Mesenchymal stem cell (in vitro differentiated cells and primary cell): ENCODE results near the gene FAM187B.
A peak's percentile ranks its signal among the peaks of the same experiment; 100 is the strongest.
"Not testable (repeated sequence)": the region's sequence is repeated elsewhere in the genome, so short reads cannot be mapped to it uniquely, and the experiment has no call there.

Source experiments
- DNase-seq: peaks from one replicate; pipeline ENCODE4 v3.0.0-alpha.2; 2013
- H2AFZ ChIP-seq: one replicate; pipeline ENCODE4 v1.6.1; 2013; ENCODE audit warnings: low read depth, mild to moderate bottlenecking, control low read depth, inconsistent platforms, low read length, moderate library complexity
- H2AK5ac ChIP-seq: 2 replicates; pipeline ENCODE4 v1.6.1; 2013; ENCODE audit warnings: low read length, moderate library complexity, mild to moderate bottlenecking, inconsistent platforms; ENCODE audit not compliant: severe bottlenecking
- H2BK120ac ChIP-seq: one replicate; pipeline ENCODE4 v1.6.1; 2013; ENCODE audit warnings: low read depth, mild to moderate bottlenecking, inconsistent platforms, low read length, moderate library complexity
- H2BK12ac ChIP-seq, 2 experiments: one replicate each; pipeline ENCODE4 v1.6.1; 2013; ENCODE audit warnings: inconsistent platforms in 2 of 2, low read length in 2 of 2, mild to moderate bottlenecking in 2 of 2, moderate library complexity in 2 of 2, control low read depth in 1 of 2
- H2BK15ac ChIP-seq: one replicate; pipeline ENCODE4 v1.6.1; 2013; ENCODE audit warnings: mild to moderate bottlenecking, low read depth, inconsistent platforms; ENCODE audit not compliant: poor library complexity, severe bottlenecking
- H2BK5ac ChIP-seq: 2 replicates; pipeline ENCODE4 v1.6.1; 2013; ENCODE audit warnings: low read depth, mild to moderate bottlenecking, low read length, control low read depth, inconsistent platforms; ENCODE audit not compliant: poor library complexity, severe bottlenecking
- H3K14ac ChIP-seq, 2 experiments: one replicate each; pipeline ENCODE4 v1.6.1; 2013; ENCODE audit warnings: inconsistent platforms in 2 of 2, low read length in 2 of 2, control low read depth in 1 of 2, mild to moderate bottlenecking in 1 of 2, moderate library complexity in 1 of 2
- H3K18ac ChIP-seq, 2 experiments: one replicate each; pipeline ENCODE4 v1.6.1; 2013; ENCODE audit warnings: inconsistent platforms in 2 of 2, low read length in 2 of 2, control low read depth in 1 of 2, low read depth in 1 of 2, mild to moderate bottlenecking in 1 of 2
- H3K23ac ChIP-seq, 2 experiments: one replicate each; pipeline ENCODE4 v1.6.1; 2013; ENCODE audit warnings: inconsistent platforms in 2 of 2, low read length in 2 of 2, mild to moderate bottlenecking in 2 of 2, moderate library complexity in 2 of 2, control low read depth in 1 of 2
- H3K27ac ChIP-seq: 2 replicates; pipeline ENCODE4 v1.5.1; 2013; ENCODE audit warnings: mild to moderate bottlenecking, moderate library complexity, low read length, control low read depth, inconsistent platforms; ENCODE audit not compliant: poor library complexity, severe bottlenecking
- H3K27me3 ChIP-seq, 2 experiments: 2 replicates each; pipeline versions ENCODE4 v1.6.1 to v1.7.0; 2013; ENCODE audit warnings: low read length in 2 of 2, mild to moderate bottlenecking in 2 of 2, moderate library complexity in 2 of 2, control low read depth in 1 of 2, inconsistent platforms in 1 of 2; ENCODE audit not compliant: control insufficient read depth in 1 of 2, insufficient read depth in 1 of 2
- H3K36me3 ChIP-seq, 2 experiments: 2 replicates each; pipeline versions ENCODE4 v1.6.1 to v1.7.0; 2013; ENCODE audit warnings: low read length in 2 of 2, control low read depth in 1 of 2, inconsistent platforms in 1 of 2, low read depth in 1 of 2, mild to moderate bottlenecking in 1 of 2; ENCODE audit not compliant: insufficient read depth in 2 of 2, control insufficient read depth in 1 of 2
- H3K4ac ChIP-seq, 2 experiments: one replicate each; pipeline ENCODE4 v1.6.1; 2013; ENCODE audit warnings: inconsistent platforms in 2 of 2, low read length in 2 of 2, mild to moderate bottlenecking in 2 of 2, moderate library complexity in 2 of 2, control low read depth in 1 of 2, low read depth in 1 of 2
- H3K4me1 ChIP-seq: 2 replicates; pipeline ENCODE4 v1.6.1; 2013; ENCODE audit warnings: low read depth, low read length, control low read depth; ENCODE audit not compliant: control insufficient read depth, insufficient read depth
- H3K4me2 ChIP-seq: 2 replicates; pipeline ENCODE4 v1.6.1; 2013; ENCODE audit warnings: low read length, mild to moderate bottlenecking, inconsistent platforms; ENCODE audit not compliant: poor library complexity, severe bottlenecking
- H3K4me3 ChIP-seq, 2 experiments: 2 replicates each; pipeline versions ENCODE4 v1.5.1 to v1.7.0; 2013; ENCODE audit warnings: low read length in 2 of 2, mild to moderate bottlenecking in 2 of 2, control low read depth in 1 of 2, low read depth in 1 of 2; ENCODE audit not compliant: insufficient read depth in 1 of 2
- H3K79me1 ChIP-seq: replicated peaks from 2 replicates; pipeline ENCODE4 v1.6.1; 2013; ENCODE audit warnings: mild to moderate bottlenecking, control low read depth, low read length, inconsistent platforms; ENCODE audit not compliant: poor library complexity, severe bottlenecking
- H3K9ac ChIP-seq: 2 replicates; pipeline ENCODE4 v1.7.0; 2013; ENCODE audit warnings: mild to moderate bottlenecking, low read length, moderate library complexity
- H3K9me3 ChIP-seq: 2 replicates; pipeline ENCODE4 v1.7.0; 2013; ENCODE audit warnings: mild to moderate bottlenecking, low read length; ENCODE audit not compliant: control insufficient read depth
- H4K8ac ChIP-seq: one replicate; pipeline ENCODE4 v1.6.1; 2013; ENCODE audit warnings: inconsistent platforms, mild to moderate bottlenecking, low read length, moderate library complexity
- H4K91ac ChIP-seq: one replicate; pipeline ENCODE4 v1.6.1; 2013; ENCODE audit warnings: mild to moderate bottlenecking, low read length, inconsistent platforms
- WGBS: methylation state at CpG from one replicate; pipeline ENCODE4 v1.1.7; 2013; ENCODE audit warnings: mixed read lengths; 5-methylcytosine and 5-hydroxymethylcytosine counted together

Gene FAM187B

GRCh38 chr19:35202722-35203688 lies 25.5 kb downstream of the FAM187B start:
- Histone ChIP-seq H2BK15ac (no peak overlapping the region), H3K27ac (no peak overlapping the region)
- WGBS: 55% methylated on average over 4 of the region's 4 CpGs

GRCh38 chr19:35199481-35199880 lies 29.1 kb downstream of the FAM187B start:
- 53% methylated on average over 2 of the region's 2 CpGs for WGBS
- no peak overlapping the region for H2AFZ ChIP-seq

More at GRCh38 chr19:35202722-35203688, 25.5 kb downstream of the FAM187B start:
- Histone ChIP-seq H3K79me1 (no peaks in the 10 kb centered on the region), H3K4me3 (no peak overlapping the region), H3K27me3 (peaks cover 27 to 29% of the 10 kb centered on the region in 2 experiments), H2BK12ac (no peak overlapping the region), H3K4ac (no peak overlapping the region), H4K8ac (no peak overlapping the region), H3K4me1 (no peaks in the 10 kb centered on the region), H3K9me3 (no peaks in the 10 kb centered on the region), H4K91ac (no peak overlapping the region), H2AK5ac (no peak overlapping the region), H3K23ac (no peak overlapping the region), H3K9ac (no peak overlapping the region), H3K36me3 (no peaks in the 10 kb centered on the region), H2AFZ (no peak overlapping the region), H3K4me2 (no peak overlapping the region), H2BK5ac (no peak overlapping the region), H2BK120ac (no peak overlapping the region), H3K18ac (no peak overlapping the region), H3K14ac (no peak overlapping the region)
- no peak for DNase-seq

GRCh38 chr19:35196861-35197260 lies 31.7 kb downstream of the FAM187B start:
- WGBS: 68% methylated on average over 4 of the region's 6 CpGs
- not testable (repeated sequence) for DNase-seq, H3K14ac ChIP-seq

More at GRCh38 chr19:35199481-35199880, 29.1 kb downstream of the FAM187B start:
- no peak overlapping the region for H4K8ac ChIP-seq
- no peak overlapping the region for H3K14ac ChIP-seq
- no peak overlapping the region for H3K27ac ChIP-seq
- H3K36me3 ChIP-seq: no peaks in the 10 kb centered on the region
- H3K27me3 ChIP-seq: peaks cover 14 to 24% of the 10 kb centered on the region in 2 experiments
- no peak overlapping the region for H3K9ac ChIP-seq
- no peaks in the 10 kb centered on the region for H3K9me3 ChIP-seq
- H3K4me3 ChIP-seq: no peak overlapping the region
- H2AK5ac ChIP-seq: no peak overlapping the region
- no peak overlapping the region for H2BK120ac ChIP-seq
- H3K4me2 ChIP-seq: no peak overlapping the region
- no peak overlapping the region for H2BK12ac ChIP-seq
- no peak overlapping the region for H2BK15ac ChIP-seq
- no peak overlapping the region for H3K18ac ChIP-seq
- H2BK5ac ChIP-seq: no peak overlapping the region
- no peaks in the 10 kb centered on the region for H3K79me1 ChIP-seq
- no peaks in the 10 kb centered on the region for H3K4me1 ChIP-seq
- H4K91ac ChIP-seq: no peak overlapping the region
- H3K4ac ChIP-seq: no peak overlapping the region
- no peak overlapping the region for H3K23ac ChIP-seq
- no peak for DNase-seq

GRCh38 chr19:35195830-35196229 lies 32.7 kb downstream of the FAM187B start:
- Histone ChIP-seq H3K36me3 (no peaks in the 10 kb centered on the region), H3K79me1 (no peaks in the 10 kb centered on the region), H4K8ac (no peak overlapping the region), H2AFZ (no peak overlapping the region), H3K9me3 (no peaks in the 10 kb centered on the region), H4K91ac (no peak overlapping the region), H2AK5ac (no peak overlapping the region), H3K4ac (no peak overlapping the region), H2BK120ac (no peak overlapping the region), H3K14ac (no peak overlapping the region), H3K9ac (peak overlapping the region; percentile 54), H3K23ac (no peak overlapping the region), H3K4me3 (peak overlapping the region in 1 of 2 experiments; percentile 4), H3K4me1 (no peaks in the 10 kb centered on the region), H2BK5ac (no peak overlapping the region), H3K27ac (no peak overlapping the region), H3K27me3 (peaks cover 14 to 23% of the 10 kb centered on the region in 2 experiments), H2BK15ac (no peak overlapping the region), H2BK12ac (no peak overlapping the region), H3K18ac (no peak overlapping the region), H3K4me2 (no peak overlapping the region)
- no peak for DNase-seq
- 87% methylated on average over 1 of the region's 2 CpGs for WGBS

More at GRCh38 chr19:35196861-35197260, 31.7 kb downstream of the FAM187B start:
- not testable (repeated sequence) for H3K36me3 ChIP-seq, H3K4me2 ChIP-seq, H3K4me1 ChIP-seq, H2AK5ac ChIP-seq, H3K4me3 ChIP-seq, H2BK15ac ChIP-seq, H2BK12ac ChIP-seq, H2BK120ac ChIP-seq, H3K4ac ChIP-seq, H3K79me1 ChIP-seq, H4K91ac ChIP-seq, H3K9me3 ChIP-seq, H3K23ac ChIP-seq, H3K27ac ChIP-seq, H3K18ac ChIP-seq, H2BK5ac ChIP-seq, H4K8ac ChIP-seq, H2AFZ ChIP-seq
- Histone ChIP-seq H3K27me3 (peaks cover 14 to 27% of the 10 kb centered on the region in 2 experiments), H3K9ac (peak overlapping the region; percentile 54)
